Left kidney (tissue), 2 donors: ENCODE results near the gene SEMA5A. TPM values are rescaled to one million over a fixed set of nuclear protein-coding genes. Genes with fewer than 3 reads are reported as not detected.

Experiments
- DNase-seq: peaks from one replicate; pipeline ENCODE4 v3.0.0-alpha.2; 2013
- polyA plus RNA-seq: library from polyadenylated mRNA; unstranded; fragments of 120-200 nt; gene quantifications from one replicate; pipeline ENCODE4 v1.2.1, GENCODE V29; 2013; ENCODE audit not compliant: insufficient read length

The SEMA5A gene
- polyA plus RNA-seq, 1 donor = 46.3 TPM

- no peak for DNase-seq
Measured at GRCh38 chr5:9479990-9480389, 65.9 kb downstream of the SEMA5A start.

- no peak for DNase-seq
Measured at GRCh38 chr5:9479361-9479760, 66.5 kb downstream of the SEMA5A start.

- no peak for DNase-seq
Measured at GRCh38 chr5:9477537-9477936, 68.3 kb downstream of the SEMA5A start.

- DNase-seq = no peak
Measured at GRCh38 chr5:9474219-9475002, 71.5 kb downstream of the SEMA5A start.

GRCh38 chr5:9473624-9474023, 72.3 kb downstream of the SEMA5A start:
- no peak for DNase-seq

- no peak for DNase-seq
Measured at GRCh38 chr5:9470410-9470809, 75.5 kb downstream of the SEMA5A start.

GRCh38 chr5:9468060-9468388, 77.9 kb downstream of the SEMA5A start:
- no peak for DNase-seq

- no peak for DNase-seq
Measured at GRCh38 chr5:9467199-9468059, 78.4 kb downstream of the SEMA5A start.

- no peak for DNase-seq
Measured at GRCh38 chr5:9466697-9467096, 79.2 kb downstream of the SEMA5A start.

GRCh38 chr5:9464478-9464877, 81.4 kb downstream of the SEMA5A start:
- DNase-seq = no peak

GRCh38 chr5:9462109-9462508, 83.8 kb downstream of the SEMA5A start:
- no peak for DNase-seq

- DNase-seq = no peak
Measured at GRCh38 chr5:9460885-9461645, 84.8 kb downstream of the SEMA5A start.

- peak; percentile 17 for DNase-seq
Measured at GRCh38 chr5:9456435-9457042, 89.3 kb downstream of the SEMA5A start.

GRCh38 chr5:9455826-9456434, 89.9 kb downstream of the SEMA5A start:
- DNase-seq = no peak

- no peak for DNase-seq
Measured at GRCh38 chr5:9454491-9454890, 91.4 kb downstream of the SEMA5A start.

- no peak for DNase-seq
Measured at GRCh38 chr5:9454012-9454481, 91.8 kb downstream of the SEMA5A start.

GRCh38 chr5:9453480-9454011, 92.3 kb downstream of the SEMA5A start:
- no peak for DNase-seq

GRCh38 chr5:9452181-9452580, 93.7 kb downstream of the SEMA5A start:
- DNase-seq = no peak

GRCh38 chr5:9451037-9451436, 94.8 kb downstream of the SEMA5A start:
- no peak for DNase-seq

- DNase-seq = no peak
Measured at GRCh38 chr5:9447691-9448090, 98.2 kb downstream of the SEMA5A start.

- DNase-seq = no peak
Measured at GRCh38 chr5:9445826-9446388, 100.0 kb downstream of the SEMA5A start.
